NT2/D1 (cell line): ENCODE data around the gene GALM.

Experiments
- DNase-seq: peaks from one replicate; pipeline ENCODE4 v3.0.0-alpha.2; 2011; ENCODE audit warnings: low read depth, low spot score
- H3K27me3 ChIP-seq: 2 replicates; pipeline ENCODE4 v1.6.0; 2011; ENCODE audit warnings: mild to moderate bottlenecking; ENCODE audit not compliant: insufficient read length, insufficient read depth
- H3K36me3 ChIP-seq: 2 replicates; pipeline ENCODE4 v1.6.1; 2011; ENCODE audit warnings: mild to moderate bottlenecking, low read length, mixed read lengths; ENCODE audit not compliant: insufficient read depth, insufficient read length
- H3K4me1 ChIP-seq: 2 replicates; pipeline ENCODE4 v1.5.1; 2011; ENCODE audit not compliant: insufficient read depth, insufficient read length
- H3K4me3 ChIP-seq: 2 replicates; pipeline ENCODE4 v1.5.1; 2011; ENCODE audit warnings: low read depth; ENCODE audit not compliant: insufficient read length
- H3K9ac ChIP-seq: 2 replicates; pipeline ENCODE4 v1.6.0; 2011; ENCODE audit warnings: low read depth; ENCODE audit not compliant: insufficient read length
- H3K9me3 ChIP-seq: 2 replicates; pipeline ENCODE4 v1.5.1; 2011; ENCODE audit warnings: mild to moderate bottlenecking, low read length; ENCODE audit not compliant: insufficient read depth
- SUZ12 ChIP-seq: IDR thresholded peaks from 2 replicates; pipeline ENCODE4 v1.6.1; 2011; ENCODE audit not compliant: insufficient read length, insufficient read depth; ENCODE audit errors: extremely low read depth
- YY1 ChIP-seq: IDR thresholded peaks from 2 replicates; pipeline ENCODE4 v1.6.1; 2011; ENCODE audit not compliant: insufficient read length, insufficient read depth
- ZNF274 ChIP-seq: IDR thresholded peaks from 2 replicates; pipeline ENCODE4 v1.6.1; 2011; ENCODE audit warnings: mild to moderate bottlenecking, low read depth, low read length

GALM gene

GRCh38 chr2:38660282-38660681 is 5.6 kb upstream of the GALM start:
- Histone ChIP-seq H3K36me3 (no peaks in the 10 kb centered on the region), H3K4me1 (no peaks in the 10 kb centered on the region), H3K4me3 (no peak overlapping the region), H3K9me3 (no peaks in the 10 kb centered on the region), H3K9ac (no peak overlapping the region), H3K27me3 (no peaks in the 10 kb centered on the region)
- DNase-seq: no peak
- TF ChIP-seq YY1 (no peak), SUZ12 (no peak), ZNF274 (no peak)

- Histone ChIP-seq H3K9ac (no peak overlapping the region), H3K36me3 (no peaks in the 10 kb centered on the region), H3K4me3 (no peak overlapping the region), H3K9me3 (no peaks in the 10 kb centered on the region), H3K27me3 (no peaks in the 10 kb centered on the region), H3K4me1 (no peaks in the 10 kb centered on the region)
- no peak for DNase-seq
- TF ChIP-seq SUZ12 (no peak), YY1 (no peak), ZNF274 (no peak)
Observed at GRCh38 chr2:38661306-38661705, 4.6 kb upstream of the GALM start.

- Histone ChIP-seq H3K9ac (peak overlapping the region; percentile 84), H3K27me3 (no peaks in the 10 kb centered on the region), H3K9me3 (no peaks in the 10 kb centered on the region), H3K36me3 (no peaks in the 10 kb centered on the region), H3K4me1 (peaks cover 3% of the 10 kb centered on the region), H3K4me3 (peak overlapping the region; percentile 81)
- DNase-seq: no peak
- TF ChIP-seq ZNF274 (no peak), SUZ12 (no peak), YY1 (no peak)
Observed at GRCh38 chr2:38666556-38666910, 619 bp downstream of the GALM start.

DNA sequence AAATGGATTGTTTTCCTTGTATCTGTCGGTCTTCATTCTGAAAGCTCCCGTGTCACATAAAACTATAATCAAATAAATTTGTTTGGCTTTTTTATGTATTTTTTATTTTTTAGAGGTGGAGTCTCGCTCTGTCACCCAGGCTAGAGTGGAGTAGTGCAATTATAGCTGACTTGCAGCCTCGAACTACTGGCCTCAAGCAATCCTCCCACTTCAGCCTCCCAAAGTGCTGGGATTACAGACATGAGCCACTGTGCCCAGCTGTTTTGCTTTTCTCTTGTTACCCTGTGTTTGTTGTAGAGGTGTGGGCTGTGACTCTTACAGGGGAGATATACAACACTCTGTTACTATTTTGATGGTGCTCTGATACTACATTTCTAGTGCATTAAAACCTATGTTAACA is 2.2 kb downstream of the GALM start:
- Histone ChIP-seq H3K4me3 (no peak overlapping the region), H3K4me1 (peaks cover 3% of the 10 kb centered on the region), H3K27me3 (no peaks in the 10 kb centered on the region), H3K36me3 (no peaks in the 10 kb centered on the region), H3K9me3 (no peaks in the 10 kb centered on the region), H3K9ac (no peak overlapping the region)
- DNase-seq: no peak
- no peak for TF ChIP-seq YY1
- TF ChIP-seq SUZ12: no peak
- no peak for TF ChIP-seq ZNF274

DNA sequence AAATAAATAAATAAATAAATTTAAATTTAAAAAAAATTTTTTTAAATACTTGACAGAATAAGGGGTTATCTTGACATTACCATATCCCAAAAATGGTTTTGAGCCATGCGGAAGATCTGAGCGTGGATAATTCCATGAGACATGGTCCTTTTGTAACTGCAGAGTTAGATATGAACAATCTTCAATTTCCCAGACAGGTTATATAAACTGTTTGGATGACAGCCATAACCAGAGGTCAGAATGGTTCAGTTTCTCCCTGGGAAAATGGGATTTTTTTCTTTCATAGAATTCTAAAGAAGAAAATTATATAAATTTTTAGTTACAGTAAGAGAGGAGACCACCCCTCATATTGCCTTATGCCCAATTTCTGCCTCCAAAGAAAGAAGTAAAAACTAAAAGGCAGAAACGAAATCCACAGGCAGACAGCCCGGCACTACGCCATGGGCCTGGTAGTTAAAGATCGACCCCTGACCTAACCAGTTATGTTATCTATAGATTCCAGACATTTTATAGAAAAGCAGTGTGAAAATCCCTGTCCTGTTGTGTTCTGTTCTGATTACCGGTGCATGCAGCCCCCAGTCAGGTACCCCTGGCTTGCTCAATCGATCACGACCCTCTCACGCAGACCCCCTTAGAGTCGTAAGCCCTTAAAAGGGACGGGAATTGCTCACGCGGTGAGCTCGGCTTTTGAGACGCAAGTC is 3.0 kb downstream of the GALM start:
- DNase-seq: no peak
- peaks cover 3% of the 10 kb centered on the region for H3K4me1 ChIP-seq
- no peaks in the 10 kb centered on the region for H3K9me3 ChIP-seq

GRCh38 chr2:38671303-38671702 is 5.4 kb downstream of the GALM start:
- Histone ChIP-seq H3K36me3 (peaks cover 6% of the 10 kb centered on the region), H3K9me3 (no peaks in the 10 kb centered on the region), H3K27me3 (no peaks in the 10 kb centered on the region), H3K4me1 (peaks cover 3% of the 10 kb centered on the region), H3K4me3 (no peak overlapping the region), H3K9ac (no peak overlapping the region)
- no peak for DNase-seq
- TF ChIP-seq ZNF274 (no peak), SUZ12 (no peak)

More for the DNA sequence above, 3.0 kb downstream of the GALM start:
- TF ChIP-seq ZNF274: no peak
- TF ChIP-seq YY1: no peak
- no peak for TF ChIP-seq SUZ12
- Histone ChIP-seq H3K4me3 (no peak overlapping the region), H3K36me3 (no peaks in the 10 kb centered on the region), H3K9ac (no peak overlapping the region), H3K27me3 (no peaks in the 10 kb centered on the region)

- peaks cover 7% of the 10 kb centered on the region for H3K36me3 ChIP-seq
- H3K4me1 ChIP-seq: peaks cover 3% of the 10 kb centered on the region
- TF ChIP-seq ZNF274 (no peak), YY1 (no peak), SUZ12 (no peak)
- DNase-seq: no peak
- no peak overlapping the region for H3K9ac ChIP-seq
- H3K27me3 ChIP-seq: no peaks in the 10 kb centered on the region
- H3K9me3 ChIP-seq: no peaks in the 10 kb centered on the region
- no peak overlapping the region for H3K4me3 ChIP-seq
Observed at GRCh38 chr2:38671946-38672345, 6.0 kb downstream of the GALM start.
